HEK293T (cell line): ENCODE data around the gene MOCS1.

Experiments
- CTCF ChIA-PET: fragments of 350-600 bp; formaldehyde crosslinking; extraction: SDS; loops from one replicate; lab custom pipeline; 2021; ENCODE audit warnings: antibody characterized with exemption, inconsistent platforms; lab: Yijun Ruan, JAX
- POLR2A ChIA-PET: fragments of 350-600 bp; formaldehyde crosslinking; extraction: SDS; loops from one replicate; lab custom pipeline; 2020; ENCODE audit warnings: antibody characterized with exemption, inconsistent platforms; lab: Yijun Ruan, JAX
- DNase-seq: peaks from one replicate; pipeline ENCODE4 v3.0.0; 2012; ENCODE audit warnings: mixed read lengths; ENCODE audit errors: extremely low spot score
- ARNT ChIP-seq: fragments of 450-650 bp; IDR thresholded peaks from 2 replicates; pipeline ENCODE4 v1.6.1; 2017; ENCODE audit warnings: mild to moderate bottlenecking
- BHLHE40 ChIP-seq: fragments of 450-650 bp; IDR thresholded peaks from 2 replicates; pipeline ENCODE4 v1.6.1; 2016; ENCODE audit warnings: mild to moderate bottlenecking, moderate library complexity, borderline replicate concordance
- CTBP1 ChIP-seq: fragments of 450-650 bp; IDR thresholded peaks from 2 replicates; pipeline ENCODE4 v1.6.1; 2016; ENCODE audit warnings: borderline replicate concordance
- ELF4 ChIP-seq: fragments of 450-650 bp; IDR thresholded peaks from 2 replicates; pipeline ENCODE4 v1.6.1; 2017; ENCODE audit warnings: antibody characterized with exemption
- FOXA1 ChIP-seq: fragments of 450-650 bp; IDR thresholded peaks from 2 replicates; pipeline ENCODE4 v1.6.1; 2016; ENCODE audit warnings: mild to moderate bottlenecking
- FOXK2 ChIP-seq: fragments of 450-650 bp; IDR thresholded peaks from 2 replicates; pipeline ENCODE4 v1.6.1; 2016; ENCODE audit warnings: mild to moderate bottlenecking
- FOXM1 ChIP-seq: fragments of 450-650 bp; IDR thresholded peaks from 2 replicates; pipeline ENCODE4 v1.6.1; 2017; ENCODE audit warnings: mild to moderate bottlenecking, borderline replicate concordance
- HDGF ChIP-seq: fragments of 450-650 bp; IDR thresholded peaks from 2 replicates; pipeline ENCODE4 v1.6.1; 2017; ENCODE audit warnings: antibody characterized with exemption, borderline replicate concordance
- L3MBTL2 ChIP-seq: fragments of 450-650 bp; conservative IDR thresholded peaks from 2 replicates; pipeline ENCODE4 v1.6.1; 2016; ENCODE audit warnings: mild to moderate bottlenecking
- LEF1 ChIP-seq: fragments of 450-650 bp; IDR thresholded peaks from 2 replicates; pipeline ENCODE4 v1.6.1; 2017; ENCODE audit warnings: mild to moderate bottlenecking, borderline replicate concordance
- NFRKB ChIP-seq: fragments of 450-650 bp; IDR thresholded peaks from 2 replicates; pipeline ENCODE4 v1.6.1; 2016; ENCODE audit warnings: mild to moderate bottlenecking, moderate library complexity
- SP1 ChIP-seq: fragments of 450-650 bp; IDR thresholded peaks from 2 replicates; pipeline ENCODE4 v1.6.1; 2017
- SUZ12 ChIP-seq: fragments of 450-650 bp; IDR thresholded peaks from 2 replicates; pipeline ENCODE4 v1.6.1; 2016; ENCODE audit warnings: mild to moderate bottlenecking
- TARDBP ChIP-seq: fragments of 450-650 bp; IDR thresholded peaks from 2 replicates; pipeline ENCODE4 v1.6.1; 2016
- ZNF384 ChIP-seq: fragments of 450-650 bp; IDR thresholded peaks from 2 replicates; pipeline ENCODE4 v1.6.1; 2016
- TF ChIP-seq, protein P1 (sequence below): fragments of 450-650 bp; IDR thresholded peaks from 2 replicates; pipeline ENCODE4 v1.6.1; 2016

MOCS1 gene

DNA sequence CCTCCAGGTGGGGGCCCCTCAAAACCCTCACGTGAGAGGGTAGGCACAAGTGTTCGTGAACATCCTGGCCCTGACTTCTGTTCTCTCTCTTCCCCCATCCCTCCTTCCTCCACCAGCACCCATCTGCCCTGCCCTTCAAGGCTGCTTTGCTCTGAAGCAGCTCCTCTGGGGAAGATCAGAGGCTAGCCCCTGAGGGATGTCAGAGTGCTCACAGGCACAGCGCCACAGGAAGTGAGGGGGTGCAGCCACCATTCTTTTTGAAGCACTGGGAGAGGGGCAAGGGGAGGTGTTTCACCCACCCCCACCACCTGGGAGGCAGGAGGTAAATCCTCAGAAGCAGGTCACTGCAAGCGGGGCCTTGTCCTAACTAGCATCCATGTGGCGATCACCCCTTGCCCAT is 11.4 kb downstream of the MOCS1 start:
- no peak for DNase-seq
- TF ChIP-seq SP1 (no peak), FOXA1 (no peak), LEF1 (no peak), ELF4 (no peak)
- CTCF ChIA-PET = no interaction called here
- POLR2A ChIA-PET = interaction anchor here (1.3 kb wide), 1 partner anchor 11 kb away, joined by 4 read pairs; the partner anchor contains the start of gene MOCS1

DNA sequence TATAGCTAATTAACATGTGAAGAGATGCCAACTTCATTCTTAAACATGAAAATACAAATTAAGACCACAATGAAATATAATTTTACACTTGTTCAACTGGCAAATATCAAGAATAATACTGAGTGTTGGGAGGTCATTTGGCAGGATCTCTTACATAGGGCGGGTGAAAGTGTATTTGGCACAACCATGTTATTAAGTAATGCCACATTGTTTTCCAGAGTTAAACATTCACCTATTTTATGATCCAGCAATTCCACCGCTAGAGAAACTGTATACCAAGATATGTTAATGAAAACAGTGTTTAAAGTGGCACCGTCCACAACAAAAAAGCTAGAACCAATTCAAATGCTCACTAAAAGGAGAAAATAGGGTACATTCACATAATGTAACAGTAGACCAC is 14.1 kb downstream of the MOCS1 start:
- ChIA-PET POLR2A (no interaction called here), CTCF (no interaction called here)
- no peak for DNase-seq
- no peak for TF ChIP-seq HDGF

DNA sequence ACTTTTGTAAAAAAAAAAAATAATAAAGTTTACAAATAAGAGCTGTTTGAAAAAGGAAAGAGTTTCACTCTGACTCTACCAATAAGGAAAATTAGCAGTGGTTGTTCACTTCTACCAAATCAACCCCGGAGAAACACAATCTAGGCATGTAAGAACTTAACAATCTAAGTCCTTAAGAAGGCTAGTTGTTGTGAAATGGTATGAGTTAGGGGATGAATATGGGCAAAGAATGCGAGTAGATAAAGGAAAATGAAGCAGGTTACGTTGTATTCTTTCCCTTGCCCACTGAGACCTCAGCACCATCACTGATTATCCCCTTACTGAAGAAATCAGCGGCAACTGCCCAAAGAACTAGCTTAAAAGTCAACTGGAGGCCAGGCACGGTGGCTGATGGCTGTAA is 15.4 kb downstream of the MOCS1 start:
- TF ChIP-seq SUZ12 (no peak), ELF4 (no peak), FOXK2 (no peak), ZNF384 (no peak), LEF1 (no peak), SP1 (no peak), HDGF (no peak), FOXA1 (no peak), TARDBP (no peak)
- ChIA-PET POLR2A (no interaction called here), CTCF (no interaction called here)
- no peak for DNase-seq

DNA sequence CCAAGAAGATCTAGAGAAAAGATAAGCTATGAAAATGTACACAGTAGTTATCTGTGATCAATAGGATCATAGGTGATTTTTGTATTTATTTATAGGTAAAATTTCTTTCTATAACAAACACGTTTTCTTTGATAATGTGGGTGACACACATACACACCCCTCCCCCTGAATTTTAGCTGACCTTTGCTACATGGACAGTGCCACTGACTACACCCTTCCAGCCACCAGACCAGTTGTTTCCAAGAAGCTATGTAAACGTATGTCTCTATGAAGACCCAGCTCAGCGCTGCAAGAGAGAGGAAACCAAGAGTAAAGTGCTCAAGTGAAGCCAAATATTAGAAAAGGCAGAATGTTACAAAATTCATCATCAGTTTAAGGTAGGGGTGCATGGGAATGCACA is 16.3 kb downstream of the MOCS1 start:
- ChIA-PET CTCF (no interaction called here), POLR2A (no interaction called here)
- DNase-seq = no peak
- TF ChIP-seq HDGF (no peak), CTBP1 (no peak), L3MBTL2 (no peak), NFRKB (no peak), ARNT (no peak), ELF4 (no peak), TARDBP (no peak), SP1 (no peak), FOXA1 (no peak), FOXK2 (no peak), ZNF384 (no peak), FOXM1 (no peak), SUZ12 (no peak), LEF1 (no peak), BHLHE40 (no peak)
- TF ChIP-seq, protein P1, sequence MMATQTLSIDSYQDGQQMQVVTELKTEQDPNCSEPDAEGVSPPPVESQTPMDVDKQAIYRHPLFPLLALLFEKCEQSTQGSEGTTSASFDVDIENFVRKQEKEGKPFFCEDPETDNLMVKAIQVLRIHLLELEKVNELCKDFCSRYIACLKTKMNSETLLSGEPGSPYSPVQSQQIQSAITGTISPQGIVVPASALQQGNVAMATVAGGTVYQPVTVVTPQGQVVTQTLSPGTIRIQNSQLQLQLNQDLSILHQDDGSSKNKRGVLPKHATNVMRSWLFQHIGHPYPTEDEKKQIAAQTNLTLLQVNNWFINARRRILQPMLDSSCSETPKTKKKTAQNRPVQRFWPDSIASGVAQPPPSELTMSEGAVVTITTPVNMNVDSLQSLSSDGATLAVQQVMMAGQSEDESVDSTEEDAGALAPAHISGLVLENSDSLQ = no peak

DNA sequence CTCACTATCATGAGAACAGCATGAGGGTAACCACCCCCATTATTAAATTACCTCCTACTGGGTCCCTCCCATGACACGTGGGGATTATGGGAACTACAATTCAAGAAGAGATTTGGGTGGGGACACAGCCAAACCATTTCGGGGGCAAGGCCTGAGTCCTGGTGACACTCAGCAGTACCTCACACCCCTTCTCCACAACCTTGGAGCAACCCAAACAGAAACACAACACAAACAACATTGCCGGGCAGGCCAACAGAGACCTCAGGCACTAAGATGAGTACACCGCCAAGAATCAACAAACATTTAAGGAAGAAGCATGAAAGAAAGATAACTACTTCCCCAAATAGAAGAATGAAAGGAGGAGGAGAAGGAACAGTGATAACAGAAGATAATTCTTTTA is 16.9 kb downstream of the MOCS1 start:
- ChIA-PET CTCF (no interaction called here), POLR2A (no interaction called here)
- DNase-seq = no peak
- TF ChIP-seq LEF1 = no peak

DNA sequence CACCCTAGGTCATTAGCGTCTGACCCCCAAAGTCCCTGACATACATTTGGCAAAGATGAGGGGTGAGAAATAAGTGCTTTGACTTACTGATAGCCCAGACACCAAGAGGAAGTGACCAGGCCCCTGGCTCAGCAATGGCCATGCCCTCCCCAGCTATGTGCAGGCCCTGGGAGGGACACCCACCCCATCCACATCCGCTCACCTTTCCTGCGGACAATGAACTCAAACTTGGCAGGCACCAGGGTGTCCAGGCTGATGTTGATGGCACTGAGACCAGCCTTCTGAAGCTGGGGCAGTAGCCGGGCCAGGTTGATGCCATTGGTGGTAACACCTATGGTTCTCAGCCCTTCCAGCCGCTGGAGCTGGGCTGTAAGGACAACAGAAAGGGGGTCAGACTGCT is 18.4 kb downstream of the MOCS1 start:
- POLR2A ChIA-PET = no interaction called here
- TF ChIP-seq SUZ12 (no peak), BHLHE40 (no peak), ELF4 (no peak), SP1 (no peak), HDGF (no peak), ZNF384 (no peak), ARNT (no peak)
- DNase-seq = no peak
- CTCF ChIA-PET = no interaction called here

DNA sequence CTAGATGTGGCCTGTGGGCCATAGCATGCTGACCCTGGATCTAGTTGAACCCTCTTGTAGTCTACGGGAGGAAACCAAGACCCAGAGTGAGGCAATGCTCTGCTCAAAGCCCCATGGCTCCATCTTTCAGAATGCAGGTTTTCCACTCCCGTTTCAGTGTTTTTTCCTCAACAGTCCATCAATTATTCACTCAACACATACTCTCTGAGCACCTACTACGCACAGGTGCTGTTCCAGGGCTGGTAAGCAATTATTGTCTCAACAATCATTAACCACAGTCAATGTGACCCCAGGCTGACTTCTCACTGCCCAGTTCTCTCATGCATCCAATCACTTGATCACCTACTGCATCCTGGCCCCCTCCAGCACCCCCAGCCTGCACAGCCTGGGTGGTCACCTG is 20.0 kb downstream of the MOCS1 start:
- TF ChIP-seq NFRKB (no peak), SUZ12 (no peak), LEF1 (no peak), L3MBTL2 (no peak), ZNF384 (no peak), ARNT (no peak), FOXM1 (no peak), ELF4 (no peak), BHLHE40 (no peak), FOXK2 (no peak), FOXA1 (no peak), TARDBP (no peak), HDGF (no peak), SP1 (no peak)
- TF ChIP-seq, protein P1 = no peak
- DNase-seq = no peak
- CTCF ChIA-PET = interaction anchor here (0.7 kb wide), 1 partner anchor 551 kb away, joined by 3 read pairs; no protein-coding TSS in a partner anchor
- POLR2A ChIA-PET = no interaction called here
